Suprapubic skin (tissue), 4 donors: ENCODE results near the gene HADH. TPM values are rescaled to one million over a fixed set of nuclear protein-coding genes. Genes with fewer than 3 reads are reported as not detected.
"Not testable (repeated sequence)": the region's sequence is repeated elsewhere in the genome, so short reads cannot be mapped to it uniquely, and the experiment has no call there.

Experiments
- DNase-seq, 2 donors: peaks; one replicate each; pipeline ENCODE4 v3.0.0-alpha.2; 2019; ENCODE audit warnings: low spot score in 2 of 2
- H3K27ac ChIP-seq: fragments of 200-600 bp; sonication (generic); one replicate; pipeline ENCODE4 v1.5.1; 2019
- H3K27me3 ChIP-seq: fragments of 200-600 bp; sonication (generic); one replicate; pipeline ENCODE4 v1.5.1; 2019
- H3K36me3 ChIP-seq: fragments of 200-600 bp; sonication (generic); one replicate; pipeline ENCODE4 v1.5.1; 2019
- H3K4me1 ChIP-seq: fragments of 200-600 bp; sonication (generic); one replicate; pipeline ENCODE4 v1.5.1; 2019
- H3K4me3 ChIP-seq: fragments of 200-600 bp; sonication (generic); one replicate; pipeline ENCODE4 v1.5.1; 2019; ENCODE audit warnings: mild to moderate bottlenecking
- H3K9me3 ChIP-seq: fragments of 200-600 bp; sonication (generic); one replicate; pipeline ENCODE4 v1.5.1; 2019
- EP300 ChIP-seq: sonication (generic); formaldehyde crosslinking; IDR thresholded peaks from one replicate; pipeline ENCODE4 v1.6.1; 2017; ENCODE audit warnings: antibody characterized with exemption
- POLR2A ChIP-seq, 2 donors: fragments of 450-650 bp; IDR thresholded peaks; one replicate each; pipeline ENCODE4 v1.6.1; 2017; ENCODE audit warnings: antibody characterized with exemption in 2 of 2, mild to moderate bottlenecking in 2 of 2, moderate library complexity in 2 of 2
- POLR2AphosphoS5 ChIP-seq, 3 donors: sonication (generic); formaldehyde crosslinking; IDR thresholded peaks; one replicate each; pipeline ENCODE4 v1.6.1; 2017; ENCODE audit warnings: antibody characterized with exemption in 3 of 3
- WGBS: methylation state at CpG from one replicate; pipeline ENCODE4 v1.1.5; 2018; 5-methylcytosine and 5-hydroxymethylcytosine counted together
- total RNA-seq, 4 donors: library from RNA; depleted of rRNA; stranded (reverse); fragments of >200 nt; gene quantifications; one replicate each; pipeline ENCODE4 v1.1.0, GENCODE V29; 2016
- TF ChIP-seq, protein P1 (sequence below), 2 donors: fragments of 200-600 bp in 1 of 2; fragments of 450-650 bp in 1 of 2; sonication (generic) in 1 of 2; IDR thresholded peaks; one replicate each; pipeline ENCODE4 v1.5.1; 2016 to 2019; ENCODE audit warnings: antibody characterized with exemption in 2 of 2, mild to moderate bottlenecking in 1 of 2, moderate library complexity in 1 of 2

The HADH gene
- total RNA-seq, 4 donors from 2014 or later: 37.0 to 51.1 (median 42.6) TPM

DNA sequence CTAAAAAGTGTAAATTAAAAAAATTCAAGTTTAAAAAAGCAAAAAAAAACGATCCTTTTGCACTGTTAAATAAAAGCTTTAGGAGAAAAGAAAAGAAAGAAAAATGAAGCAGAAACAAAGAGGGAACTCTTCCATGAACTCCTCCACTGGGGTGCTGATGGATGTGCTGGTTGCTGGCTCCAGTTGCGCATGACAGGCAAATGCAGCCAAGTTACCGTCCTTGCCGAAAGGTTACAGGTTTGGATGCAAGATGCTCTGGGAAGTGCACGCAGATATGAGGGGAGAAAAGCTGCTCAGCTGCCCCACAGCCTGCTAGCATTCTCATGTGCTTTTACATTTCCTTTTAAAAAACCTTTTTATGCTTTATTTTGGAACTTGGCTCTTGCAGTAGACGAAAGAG, 58.5 kb downstream of the HADH start:
- Histone ChIP-seq H3K27ac (no peak overlapping the region), H3K27me3 (no peaks in the 10 kb centered on the region), H3K9me3 (no peaks in the 10 kb centered on the region), H3K4me1 (peaks cover 7% of the 10 kb centered on the region), H3K4me3 (no peak overlapping the region), H3K36me3 (no peaks in the 10 kb centered on the region)
- TF ChIP-seq POLR2A (IDR thresholded peaks at IDR 0.05) (no peak), POLR2AphosphoS5 (IDR thresholded peaks at IDR 0.05) (no peak), EP300 (no peak)
- TF ChIP-seq, protein P1, sequence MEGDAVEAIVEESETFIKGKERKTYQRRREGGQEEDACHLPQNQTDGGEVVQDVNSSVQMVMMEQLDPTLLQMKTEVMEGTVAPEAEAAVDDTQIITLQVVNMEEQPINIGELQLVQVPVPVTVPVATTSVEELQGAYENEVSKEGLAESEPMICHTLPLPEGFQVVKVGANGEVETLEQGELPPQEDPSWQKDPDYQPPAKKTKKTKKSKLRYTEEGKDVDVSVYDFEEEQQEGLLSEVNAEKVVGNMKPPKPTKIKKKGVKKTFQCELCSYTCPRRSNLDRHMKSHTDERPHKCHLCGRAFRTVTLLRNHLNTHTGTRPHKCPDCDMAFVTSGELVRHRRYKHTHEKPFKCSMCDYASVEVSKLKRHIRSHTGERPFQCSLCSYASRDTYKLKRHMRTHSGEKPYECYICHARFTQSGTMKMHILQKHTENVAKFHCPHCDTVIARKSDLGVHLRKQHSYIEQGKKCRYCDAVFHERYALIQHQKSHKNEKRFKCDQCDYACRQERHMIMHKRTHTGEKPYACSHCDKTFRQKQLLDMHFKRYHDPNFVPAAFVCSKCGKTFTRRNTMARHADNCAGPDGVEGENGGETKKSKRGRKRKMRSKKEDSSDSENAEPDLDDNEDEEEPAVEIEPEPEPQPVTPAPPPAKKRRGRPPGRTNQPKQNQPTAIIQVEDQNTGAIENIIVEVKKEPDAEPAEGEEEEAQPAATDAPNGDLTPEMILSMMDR (IDR thresholded peaks at IDR 0.05): no peak
- DNase-seq: no peak
- 82% methylated on average over 6 of the region's 6 CpGs for WGBS

DNA sequence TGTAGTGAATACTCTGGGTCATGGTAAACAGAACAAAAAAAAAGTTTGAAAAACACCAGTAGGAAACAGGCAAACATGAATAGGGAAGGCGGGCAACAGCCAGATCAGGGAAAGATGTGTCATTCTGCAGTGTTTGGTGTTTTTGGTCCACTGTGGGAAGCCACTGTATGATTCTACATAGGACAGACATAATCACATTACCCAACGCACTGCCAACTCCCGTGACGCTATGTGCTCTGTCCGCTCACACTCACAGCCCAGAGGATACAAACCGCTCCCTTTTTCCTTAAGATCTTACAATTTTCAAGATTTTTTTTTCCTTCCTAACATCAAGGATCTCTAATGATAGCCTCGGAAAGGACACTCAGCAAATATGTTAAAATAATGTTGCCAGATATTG, 59.3 kb downstream of the HADH start:
- TF ChIP-seq EP300 (no peak), POLR2A (IDR thresholded peaks at IDR 0.05) (no peak), POLR2AphosphoS5 (IDR thresholded peaks at IDR 0.05) (no peak)
- TF ChIP-seq, protein P1 (IDR thresholded peaks at IDR 0.05): no peak
- no peak for DNase-seq
- WGBS: 92% methylated on average over 7 of the region's 7 CpGs
- Histone ChIP-seq H3K4me3 (no peak overlapping the region), H3K36me3 (no peaks in the 10 kb centered on the region), H3K27me3 (peaks cover 1% of the 10 kb centered on the region), H3K27ac (no peak overlapping the region), H3K4me1 (peaks cover 7% of the 10 kb centered on the region), H3K9me3 (no peaks in the 10 kb centered on the region)

DNA sequence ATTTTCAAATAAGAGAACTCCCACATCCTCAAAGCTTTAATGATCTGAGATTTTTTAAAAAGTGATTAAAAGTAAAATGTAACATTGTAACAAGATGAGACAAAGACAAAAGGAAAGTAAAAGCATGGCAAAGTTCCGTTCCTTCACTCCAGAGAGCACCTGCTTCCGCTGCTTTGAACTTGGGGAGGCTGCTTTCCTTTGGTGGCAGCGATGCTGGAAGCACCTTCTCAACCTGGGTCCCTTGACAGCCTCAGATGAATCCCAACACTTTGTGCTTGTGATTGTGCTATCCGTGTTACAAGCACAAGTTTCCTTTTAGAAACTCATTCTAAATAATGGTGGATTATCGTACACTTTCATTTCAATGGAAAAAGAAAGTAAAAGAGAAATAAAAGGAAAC, 59.7 kb downstream of the HADH start:
- DNase-seq: no peak
- no peaks in the 10 kb centered on the region for H3K36me3 ChIP-seq
- no peak overlapping the region for H3K4me3 ChIP-seq
- peaks cover 4% of the 10 kb centered on the region for H3K27me3 ChIP-seq
- peaks cover 7% of the 10 kb centered on the region for H3K4me1 ChIP-seq
- WGBS: 85% methylated on average over 5 of the region's 5 CpGs
- TF ChIP-seq POLR2A (IDR thresholded peaks at IDR 0.05) (no peak), EP300 (no peak), POLR2AphosphoS5 (IDR thresholded peaks at IDR 0.05) (no peak)
- TF ChIP-seq, protein P1 (IDR thresholded peaks at IDR 0.05): no peak
- no peaks in the 10 kb centered on the region for H3K9me3 ChIP-seq
- H3K27ac ChIP-seq: no peak overlapping the region

DNA sequence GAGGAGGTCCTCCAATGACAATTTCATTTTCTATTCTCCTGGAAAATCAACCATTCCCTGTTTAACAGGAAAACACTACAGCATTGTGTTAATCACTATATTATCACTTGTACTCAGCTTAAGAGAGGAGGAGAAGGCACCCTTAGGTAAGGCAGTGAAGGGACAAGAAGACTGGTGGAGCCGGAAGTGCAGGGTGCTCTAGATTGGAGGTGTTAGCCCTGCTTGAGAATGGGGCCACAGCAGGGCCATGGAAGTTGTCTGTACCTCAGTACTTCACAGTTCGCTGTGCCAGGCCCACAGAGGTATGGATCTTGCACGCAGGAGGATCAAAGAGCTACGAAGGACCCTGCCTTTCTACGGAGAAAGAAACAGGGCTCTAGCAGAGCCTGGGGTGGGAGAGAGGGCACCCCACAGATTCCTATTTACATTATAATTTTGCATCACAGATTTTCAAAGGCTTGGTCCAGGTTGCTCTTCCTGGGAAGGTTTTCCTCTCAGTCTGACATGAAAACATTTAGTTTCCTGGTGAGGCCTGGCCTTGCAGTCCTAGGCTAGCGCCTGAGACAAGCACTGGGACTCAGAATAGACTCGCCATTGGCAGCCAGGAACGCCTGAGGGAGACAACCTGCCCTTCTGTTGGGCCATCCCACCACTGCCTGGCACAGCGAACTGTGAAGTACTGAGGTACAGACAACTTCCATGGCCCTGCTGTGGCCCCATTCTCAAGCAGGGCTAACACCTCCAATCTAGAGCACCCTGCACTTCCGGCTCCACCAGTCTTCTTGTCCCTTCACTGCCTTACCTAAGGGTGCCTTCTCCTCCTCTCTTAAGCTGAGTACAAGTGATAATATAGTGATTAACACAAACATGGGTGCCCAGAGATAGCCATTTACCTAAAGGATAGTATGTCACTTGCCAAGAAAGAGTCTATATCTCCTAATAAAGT, 60.8 kb downstream of the HADH start:
- H3K4me1 ChIP-seq, H3K36me3 ChIP-seq, DNase-seq, H3K27me3 ChIP-seq, H3K27ac ChIP-seq, H3K9me3 ChIP-seq, H3K4me3 ChIP-seq: not testable (repeated sequence)
- WGBS: 83% methylated on average over 10 of the region's 10 CpGs

DNA sequence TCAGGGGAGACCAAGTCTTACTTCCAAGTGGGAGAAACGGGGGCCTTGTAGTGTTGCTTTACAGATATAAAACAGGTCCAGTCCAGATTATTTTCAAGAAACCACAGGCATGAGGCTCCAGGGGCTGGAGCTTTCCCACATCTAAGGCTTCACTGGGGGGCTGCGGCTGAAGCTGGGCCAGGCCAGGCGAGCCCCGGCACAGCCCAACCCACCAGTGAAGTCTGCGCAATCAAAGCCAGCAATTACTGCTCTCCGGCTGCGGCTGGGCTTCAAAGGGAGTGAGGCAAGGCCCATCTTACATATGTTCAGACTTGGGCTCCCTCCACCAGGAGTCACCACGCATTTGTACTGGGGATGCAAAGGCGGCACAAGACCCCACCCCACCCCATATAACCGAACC, 61.7 kb downstream of the HADH start:
- 75% methylated on average over 2 of the region's 10 CpGs for WGBS
- Histone ChIP-seq H3K36me3 (no peaks in the 10 kb centered on the region), H3K9me3 (no peaks in the 10 kb centered on the region), H3K4me1 (no peaks in the 10 kb centered on the region), H3K4me3 (no peak overlapping the region), H3K27ac (no peak overlapping the region), H3K27me3 (peaks cover 4% of the 10 kb centered on the region)
- TF ChIP-seq POLR2AphosphoS5 (IDR thresholded peaks at IDR 0.05) (no peak), EP300 (no peak), POLR2A (IDR thresholded peaks at IDR 0.05) (no peak)
- TF ChIP-seq, protein P1 (IDR thresholded peaks at IDR 0.05): no peak
- DNase-seq: no peak
